Measurements from ENCODE around the gene ELOA.
"Not testable (repeated sequence)": the region's sequence is repeated elsewhere in the genome, so short reads cannot be mapped to it uniquely, and the experiment has no call there.

The ELOA gene

DNA sequence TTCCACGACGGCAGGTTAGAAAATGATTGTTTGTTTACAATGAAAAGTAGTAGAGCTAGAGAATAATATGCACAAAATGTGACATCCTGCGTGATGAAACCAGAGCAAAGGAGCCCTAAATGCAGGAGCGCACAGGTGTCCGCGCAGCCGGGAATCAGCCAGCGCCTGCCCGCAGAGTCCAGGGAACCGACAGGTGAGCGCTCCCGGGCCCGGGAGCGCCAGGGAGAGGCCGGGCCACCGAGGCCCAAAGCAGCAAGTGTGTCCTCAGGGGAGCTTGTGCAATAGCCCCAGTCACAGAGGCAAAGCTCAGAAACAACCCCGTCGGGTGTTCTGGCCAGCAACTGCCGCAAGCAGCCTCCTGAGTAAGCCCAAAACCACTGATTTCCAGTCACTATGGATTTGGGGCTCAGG, 58.1 kb downstream of the ELOA start:
- peaks cover 0 to 60% of the 10 kb centered on the region in 2 experiments; a peak in 2 of 3 replicates for H3K36me3 ChIP-seq (ENCODE audit: control insufficient read depth in 2 of 2, insufficient read depth in 1 of 2, low read length in 2 of 2)
- ChIA-PET CTCF (interaction anchor here (0.7 to 5.6 kb wide), 7 partner anchors 9 to 115 kb away, joined by 3 to 52 read pairs (median 4); no protein-coding TSS in a partner anchor), POLR2A (interaction anchor here (0.6 to 5.5 kb wide), 7 partner anchors 10 to 179 kb away, joined by 3 to 47 read pairs (median 6); partner anchors contain the start of genes HMGCL, LYPLA2, PITHD1 and SRSF10)
- peaks cover 3% of the 10 kb centered on the region; the same call in 1 of the 2 replicates for H3K4me1 ChIP-seq (ENCODE audit: control insufficient read depth, insufficient read depth, low read length)
- no peak overlapping the region; the same call in 1 of the 2 replicates for H3K27ac ChIP-seq (ENCODE audit: extremely low read depth, low read depth, low read length)
- no peaks in the 10 kb centered on the region for H3K9me3 ChIP-seq (ENCODE audit: control insufficient read depth, insufficient read depth, low read depth, low read length)
- TF ChIP-seq, protein P1, sequence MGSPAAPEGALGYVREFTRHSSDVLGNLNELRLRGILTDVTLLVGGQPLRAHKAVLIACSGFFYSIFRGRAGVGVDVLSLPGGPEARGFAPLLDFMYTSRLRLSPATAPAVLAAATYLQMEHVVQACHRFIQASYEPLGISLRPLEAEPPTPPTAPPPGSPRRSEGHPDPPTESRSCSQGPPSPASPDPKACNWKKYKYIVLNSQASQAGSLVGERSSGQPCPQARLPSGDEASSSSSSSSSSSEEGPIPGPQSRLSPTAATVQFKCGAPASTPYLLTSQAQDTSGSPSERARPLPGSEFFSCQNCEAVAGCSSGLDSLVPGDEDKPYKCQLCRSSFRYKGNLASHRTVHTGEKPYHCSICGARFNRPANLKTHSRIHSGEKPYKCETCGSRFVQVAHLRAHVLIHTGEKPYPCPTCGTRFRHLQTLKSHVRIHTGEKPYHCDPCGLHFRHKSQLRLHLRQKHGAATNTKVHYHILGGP (tag by site-specific recombination; IDR thresholded peaks at IDR 0.05) = no peak
- peak; percentile 79 for TF ChIP-seq ZNF335 (tag by site-specific recombination; conservative IDR thresholded peaks at IDR 0.05)
- TF ChIP-seq SCRT1 (tag by site-specific recombination; IDR thresholded peaks at IDR 0.05; ENCODE audit: borderline replicate concordance) = 0 out of 2 replicates have a peak, but pooled peaks have one; percentile 34
- no peak for TF ChIP-seq ZNF701 (tag by site-specific recombination; IDR thresholded peaks at IDR 0.05)
- TF ChIP-seq ZNF274 (IDR thresholded peaks at IDR 0.05; ENCODE audit: low read length) = no peak
- TF ChIP-seq ZNF274 (tag by site-specific recombination; IDR thresholded peaks at IDR 0.05; ENCODE audit: borderline replicate concordance) = no peak
- peak; percentile 8; the same call in 1 of the 2 replicates for TF ChIP-seq ZBTB20 (tag by site-specific recombination; IDR thresholded peaks at IDR 0.05)
- TF ChIP-seq ZNF843 (tag by site-specific recombination; IDR thresholded peaks at IDR 0.05) = no peak
- peak; percentile 86 for TF ChIP-seq SCRT2 (tag by site-specific recombination; IDR thresholded peaks at IDR 0.05)
- 0 out of 2 replicates have a peak, but pooled peaks have one; percentile 17 for TF ChIP-seq ZNF600 (tag by site-specific recombination; IDR thresholded peaks at IDR 0.05)
- peak overlapping the region; percentile 80 for H3K4me3 ChIP-seq (ENCODE audit: low read depth, low read length)

DNA sequence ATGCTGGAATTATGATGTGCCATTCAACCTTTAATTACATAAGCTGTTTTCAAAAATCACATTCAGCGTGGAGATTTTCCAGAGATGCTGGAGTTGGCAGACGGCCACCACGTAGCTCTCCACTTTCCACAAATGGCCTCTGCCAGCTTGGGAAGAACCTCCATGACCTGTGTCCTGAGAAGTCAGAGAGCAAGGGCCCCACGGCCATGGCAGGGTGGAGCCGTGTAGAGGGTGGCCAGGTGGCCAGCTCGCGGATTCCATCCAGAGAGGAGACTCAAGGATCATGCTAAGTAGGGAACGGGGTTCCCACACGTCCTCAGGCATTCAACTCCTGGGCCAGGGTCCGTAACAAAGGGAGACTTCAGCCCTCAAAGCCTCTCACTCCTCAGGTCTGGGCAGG, 58.6 kb downstream of the ELOA start:
- CTCF ChIA-PET = interaction anchor here (0.6 to 5.6 kb wide), 12 partner anchors 9 to 541 kb away, joined by 3 to 52 read pairs (median 4); no protein-coding TSS in a partner anchor
- Histone ChIP-seq H3K4me1 (ENCODE audit: control insufficient read depth, insufficient read depth, low read length) (peaks cover 3% of the 10 kb centered on the region; the same call in 1 of the 2 replicates), H3K36me3 (ENCODE audit: control insufficient read depth in 2 of 2, insufficient read depth in 1 of 2, low read length in 2 of 2) (peaks cover 0 to 60% of the 10 kb centered on the region in 2 experiments; a peak in 2 of 3 replicates), H3K27ac (ENCODE audit: extremely low read depth, low read depth, low read length) (no peak overlapping the region), H3K9me3 (ENCODE audit: control insufficient read depth, insufficient read depth, low read depth, low read length) (no peaks in the 10 kb centered on the region), H3K4me3 (ENCODE audit: low read depth, low read length) (no peak overlapping the region)
- POLR2A ChIA-PET = interaction anchor here (0.6 to 5.5 kb wide), 6 partner anchors 11 to 241 kb away, joined by 3 to 47 read pairs (median 5); partner anchors contain the start of genes HMGCL, LYPLA2 and PITHD1
- TF ChIP-seq ZNF585B (tag by site-specific recombination; IDR thresholded peaks at IDR 0.05) = no peak
- TF ChIP-seq, protein P2, sequence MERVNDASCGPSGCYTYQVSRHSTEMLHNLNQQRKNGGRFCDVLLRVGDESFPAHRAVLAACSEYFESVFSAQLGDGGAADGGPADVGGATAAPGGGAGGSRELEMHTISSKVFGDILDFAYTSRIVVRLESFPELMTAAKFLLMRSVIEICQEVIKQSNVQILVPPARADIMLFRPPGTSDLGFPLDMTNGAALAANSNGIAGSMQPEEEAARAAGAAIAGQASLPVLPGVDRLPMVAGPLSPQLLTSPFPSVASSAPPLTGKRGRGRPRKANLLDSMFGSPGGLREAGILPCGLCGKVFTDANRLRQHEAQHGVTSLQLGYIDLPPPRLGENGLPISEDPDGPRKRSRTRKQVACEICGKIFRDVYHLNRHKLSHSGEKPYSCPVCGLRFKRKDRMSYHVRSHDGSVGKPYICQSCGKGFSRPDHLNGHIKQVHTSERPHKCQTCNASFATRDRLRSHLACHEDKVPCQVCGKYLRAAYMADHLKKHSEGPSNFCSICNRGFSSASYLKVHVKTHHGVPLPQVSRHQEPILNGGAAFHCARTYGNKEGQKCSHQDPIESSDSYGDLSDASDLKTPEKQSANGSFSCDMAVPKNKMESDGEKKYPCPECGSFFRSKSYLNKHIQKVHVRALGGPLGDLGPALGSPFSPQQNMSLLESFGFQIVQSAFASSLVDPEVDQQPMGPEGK (tag by site-specific recombination; IDR thresholded peaks at IDR 0.05) = no peak
- TF ChIP-seq GFI1B (tag by site-specific recombination; IDR thresholded peaks at IDR 0.05) = no peak
- TF ChIP-seq ZNF600 (tag by site-specific recombination; IDR thresholded peaks at IDR 0.05) = 0 out of 2 replicates have a peak, but pooled peaks have one; percentile 27

DNA sequence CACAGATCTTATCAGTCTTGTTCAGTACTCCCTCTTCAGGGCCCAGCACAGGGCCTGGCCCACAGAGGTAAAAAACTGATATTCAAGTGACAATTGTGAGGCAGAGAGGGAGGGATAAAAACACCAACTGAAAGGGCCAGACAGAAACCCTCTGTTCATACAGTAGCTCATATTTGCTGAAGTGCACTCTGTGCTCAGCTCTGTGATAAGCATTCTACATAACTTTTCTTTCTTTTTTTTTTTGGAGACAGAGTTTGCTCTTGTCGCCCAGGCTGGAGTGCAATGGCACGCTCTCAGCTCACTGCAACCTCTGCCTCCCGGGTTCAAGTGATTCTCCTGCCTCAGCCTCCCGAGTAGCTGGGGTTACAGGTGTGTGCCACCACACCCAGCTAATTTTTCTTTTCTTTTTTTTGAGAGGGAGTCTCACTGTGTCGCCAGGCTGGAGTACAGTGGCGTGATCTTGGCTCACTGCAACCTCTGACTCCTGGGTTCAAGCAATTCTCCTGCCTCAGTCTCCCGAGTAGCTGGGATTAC, 59.6 kb downstream of the ELOA start:
- not testable (repeated sequence) for H3K4me1 ChIP-seq (ENCODE audit: control insufficient read depth, insufficient read depth, low read length); H3K4me3 ChIP-seq (ENCODE audit: low read depth, low read length); H3K9me3 ChIP-seq (ENCODE audit: control insufficient read depth, insufficient read depth, low read depth, low read length); H3K27ac ChIP-seq (ENCODE audit: extremely low read depth, low read depth, low read length)
- H3K36me3 ChIP-seq (ENCODE audit: control insufficient read depth in 2 of 2, insufficient read depth in 1 of 2, low read length in 2 of 2) = peaks cover 0 to 60% of the 10 kb centered on the region in 2 experiments; a peak in 2 of 3 replicates
- ChIA-PET POLR2A (interaction anchor here (4.6 to 5.5 kb wide), 2 partner anchors 12 to 24 kb away, joined by 42 to 47 read pairs; partner anchors contain the start of genes LYPLA2 and PITHD1), CTCF (interaction anchor here (0.6 to 5.6 kb wide), 9 partner anchors 8 to 589 kb away, joined by 3 to 52 read pairs (median 4); no protein-coding TSS in a partner anchor)

DNA sequence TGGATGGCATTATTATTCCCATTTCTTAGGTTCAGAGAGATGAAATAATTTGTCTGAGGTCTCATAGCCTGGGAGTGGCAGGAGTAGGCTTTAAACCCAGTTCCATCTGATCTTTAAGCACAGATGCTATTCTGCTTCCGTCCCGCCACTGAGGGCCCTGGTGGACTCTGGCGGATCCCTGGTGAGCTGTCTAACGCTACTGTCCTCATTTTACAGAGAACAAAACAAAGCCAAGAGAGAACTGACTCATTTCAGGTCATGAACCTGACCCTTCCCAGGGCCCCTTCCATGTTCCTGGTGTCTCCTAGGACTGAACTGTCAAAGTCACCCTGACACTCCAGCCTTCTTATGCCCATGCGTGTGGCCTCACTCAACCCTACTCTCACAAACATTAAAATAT, 60.4 kb downstream of the ELOA start:
- Histone ChIP-seq H3K9me3 (ENCODE audit: control insufficient read depth, insufficient read depth, low read depth, low read length) (no peaks in the 10 kb centered on the region), H3K4me1 (ENCODE audit: control insufficient read depth, insufficient read depth, low read length) (peaks cover 3% of the 10 kb centered on the region; the same call in 1 of the 2 replicates), H3K36me3 (ENCODE audit: control insufficient read depth in 2 of 2, insufficient read depth in 1 of 2, low read length in 2 of 2) (peaks cover 0 to 58% of the 10 kb centered on the region in 2 experiments; a peak in 1 of 3 replicates), H3K4me3 (ENCODE audit: low read depth, low read length) (no peak overlapping the region), H3K27ac (ENCODE audit: extremely low read depth, low read depth, low read length) (no peak overlapping the region)
- CTCF ChIA-PET = interaction anchor here (0.7 kb wide), 1 partner anchor 588 kb away, joined by 3 read pairs; no protein-coding TSS in a partner anchor
- no peak for TF ChIP-seq ZNF19 (tag by site-specific recombination; IDR thresholded peaks at IDR 0.05; ENCODE audit: low read depth)
- POLR2A ChIA-PET = no interaction called here
